NCI-H2171 (cell line): ENCODE results near the gene INPP4A.

Experiments
- DNase-seq: peaks from one replicate; lab custom pipeline; 2025; lab: John Stamatoyannopoulos, UW

The INPP4A gene

DNA sequence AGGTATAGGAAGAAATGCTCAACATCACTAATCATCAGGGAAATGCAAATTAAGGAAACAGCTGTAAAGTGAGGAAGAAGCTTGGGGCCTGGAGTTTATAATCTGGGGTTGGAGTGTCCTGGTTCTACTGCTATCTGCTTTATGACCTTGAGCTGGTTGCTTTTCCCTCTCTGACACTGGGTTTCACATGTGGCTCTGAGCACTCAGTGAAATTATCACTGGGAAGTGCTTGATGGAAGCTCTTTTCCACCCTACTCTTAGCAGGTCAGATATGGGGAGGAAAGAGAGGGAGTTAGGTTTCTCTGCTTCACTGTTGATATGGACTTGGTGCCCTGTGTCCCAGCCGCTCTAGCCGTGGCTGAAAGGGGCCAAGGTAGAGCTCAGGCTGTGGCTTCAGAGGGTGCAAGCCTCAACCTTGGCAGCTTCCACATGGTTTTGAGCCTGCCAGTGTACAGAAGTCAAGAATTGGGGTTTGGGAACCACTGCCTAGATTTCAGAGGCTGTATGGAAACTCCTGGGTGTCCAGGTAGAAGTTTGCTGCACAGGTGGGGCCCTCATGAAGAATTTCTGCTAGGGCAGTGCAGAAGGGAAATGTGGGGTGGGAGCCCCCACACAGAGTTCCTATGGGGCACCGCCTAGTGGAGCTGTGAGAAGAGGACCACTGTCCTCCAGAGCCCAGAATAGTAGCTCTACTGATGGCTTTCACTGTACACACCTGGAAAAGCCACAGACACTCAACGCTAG is 52.3 kb downstream of the INPP4A start:
- no peak for DNase-seq

DNA sequence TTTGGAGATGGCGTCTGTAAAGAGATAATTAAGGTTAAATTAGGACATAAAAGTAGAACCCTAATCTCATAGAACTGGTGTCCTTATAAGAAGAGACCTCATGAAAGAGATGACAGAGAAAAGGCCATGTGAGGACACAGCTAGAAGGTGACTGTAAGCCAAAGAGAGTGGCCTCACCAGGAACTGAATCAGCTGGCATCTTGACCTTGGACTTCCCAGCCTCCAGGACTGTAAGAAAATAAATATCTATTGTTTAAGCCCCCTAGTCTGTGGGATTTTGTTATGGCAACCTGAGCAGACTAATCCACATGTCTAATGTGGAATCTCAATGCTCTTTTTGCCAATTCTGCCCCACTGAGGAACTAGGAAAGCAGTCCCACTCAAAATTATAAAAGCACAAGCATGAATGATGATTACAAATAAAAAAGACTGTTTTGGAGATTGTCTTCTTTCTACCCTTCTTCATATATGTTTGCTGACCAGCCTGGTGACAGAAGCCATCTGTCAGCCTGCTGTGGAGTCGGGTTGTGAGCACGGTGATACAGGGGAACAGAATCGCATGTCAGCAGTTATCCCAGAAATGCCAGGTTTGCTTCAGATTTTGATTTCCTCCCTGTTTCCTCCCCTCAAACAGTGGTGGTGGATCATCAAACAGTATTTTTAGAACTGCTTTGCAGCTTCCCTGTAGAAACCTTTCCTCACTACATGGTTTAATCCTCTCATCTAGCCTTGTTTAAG is 54.2 kb downstream of the INPP4A start:
- no peak for DNase-seq

- DNase-seq: no peak
Observed at GRCh38 chr2:98500561-98500960, 55.9 kb downstream of the INPP4A start.

DNA sequence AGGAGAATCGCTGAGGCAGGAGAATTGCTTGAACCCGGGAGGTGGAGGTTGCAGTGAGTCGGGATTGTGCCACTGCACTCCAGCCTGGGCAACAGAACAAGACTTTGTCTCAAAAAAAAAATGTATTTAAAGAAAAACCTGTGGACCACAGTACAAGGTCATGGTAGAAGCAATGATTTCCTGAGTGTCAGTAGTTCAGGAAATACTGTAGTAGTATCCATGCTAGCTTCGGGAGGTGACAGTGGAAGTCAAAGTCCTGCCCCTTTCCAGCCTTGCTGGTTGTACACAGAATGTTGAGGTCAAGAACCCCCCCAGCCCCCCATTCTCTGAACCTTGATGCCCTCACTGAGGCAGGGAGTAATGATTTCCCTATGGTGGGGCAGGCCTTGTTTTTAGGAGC is 56.6 kb downstream of the INPP4A start:
- DNase-seq: no peak

DNA sequence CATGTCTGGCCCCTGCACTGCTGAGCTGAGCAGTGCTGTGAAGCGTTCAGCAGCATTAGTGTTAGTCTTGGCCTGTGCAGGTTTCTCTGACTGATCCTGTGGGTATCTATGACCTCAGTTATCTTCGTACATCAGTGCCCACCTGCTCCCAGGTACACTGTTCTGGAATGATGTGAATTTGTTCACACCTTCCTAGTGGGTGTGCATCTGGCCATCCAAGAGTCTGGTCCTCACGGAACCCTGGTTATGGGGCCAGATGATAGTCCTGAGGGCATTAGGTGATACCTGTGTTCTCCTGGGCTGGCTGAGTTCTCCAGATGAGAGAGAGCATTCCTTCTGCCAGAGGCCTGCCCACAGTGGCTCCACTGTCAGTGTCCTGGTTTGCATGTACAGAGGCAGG is 57.2 kb downstream of the INPP4A start:
- DNase-seq: no peak

GRCh38 chr2:98502556-98503335 is 58.1 kb downstream of the INPP4A start:
- no peak for DNase-seq

DNA sequence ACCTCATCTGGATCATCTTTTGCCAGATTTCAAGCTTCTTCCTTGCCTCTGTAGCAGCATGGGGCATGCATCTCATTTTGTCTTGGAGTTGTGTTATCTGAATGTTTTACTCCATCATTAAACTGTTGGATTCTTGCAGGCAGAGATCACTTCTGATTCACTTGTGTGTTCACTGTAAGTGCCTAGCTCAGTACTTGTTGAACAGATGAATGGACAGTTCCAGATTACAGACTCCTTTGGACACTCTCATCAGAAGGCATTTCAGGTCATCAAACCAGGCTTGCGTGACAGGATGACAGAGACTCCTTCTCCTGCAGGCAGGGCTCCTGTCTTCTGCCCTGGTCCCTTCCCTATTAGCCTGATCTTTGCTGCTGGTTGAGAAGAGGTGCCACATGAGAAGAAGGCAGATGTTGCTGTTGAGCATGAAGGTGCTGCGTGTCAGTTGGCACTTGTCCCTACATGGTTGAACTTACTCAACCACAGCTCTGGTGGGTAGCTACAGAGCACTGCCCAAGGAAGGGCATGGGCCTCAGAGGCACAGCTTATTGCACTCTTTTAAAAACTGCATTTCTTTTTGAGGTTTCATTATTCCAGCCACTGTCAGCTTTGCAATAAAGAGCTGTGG is 58.9 kb downstream of the INPP4A start:
- no peak for DNase-seq

DNA sequence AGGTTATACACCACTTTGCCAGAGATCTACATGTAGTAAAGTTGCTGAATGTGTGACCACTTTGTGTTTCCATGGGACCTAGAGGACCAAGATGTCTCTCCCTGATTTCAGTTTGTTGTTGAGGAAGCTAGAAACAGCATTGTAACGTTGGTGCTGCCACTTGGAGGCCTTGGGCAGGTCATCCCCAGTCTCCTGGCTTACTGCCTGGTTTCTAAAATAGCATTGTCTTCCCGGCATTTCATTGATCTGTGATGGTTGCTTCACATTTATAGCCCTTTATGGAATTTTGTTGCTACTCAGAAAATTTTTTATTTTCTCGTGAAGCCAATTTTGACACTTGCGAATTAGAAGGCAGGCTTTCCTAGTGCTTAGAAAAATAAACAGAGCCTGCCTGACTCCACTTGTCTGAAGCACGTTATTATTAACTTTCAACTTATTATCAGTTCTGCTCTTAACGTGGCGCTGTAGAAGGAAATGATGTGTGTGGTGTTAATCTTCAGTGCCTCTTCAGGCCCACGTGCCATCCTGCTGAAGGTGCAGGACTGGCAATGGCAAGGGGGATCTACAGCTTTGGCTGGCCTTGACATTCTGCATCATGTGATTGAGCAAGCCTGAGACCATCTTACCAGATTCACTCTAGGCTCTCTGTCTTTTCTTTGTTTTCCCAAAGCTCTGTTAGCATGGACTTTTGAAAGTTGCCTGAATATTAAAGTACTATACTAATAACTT is 59.9 kb downstream of the INPP4A start:
- DNase-seq: no peak

DNA sequence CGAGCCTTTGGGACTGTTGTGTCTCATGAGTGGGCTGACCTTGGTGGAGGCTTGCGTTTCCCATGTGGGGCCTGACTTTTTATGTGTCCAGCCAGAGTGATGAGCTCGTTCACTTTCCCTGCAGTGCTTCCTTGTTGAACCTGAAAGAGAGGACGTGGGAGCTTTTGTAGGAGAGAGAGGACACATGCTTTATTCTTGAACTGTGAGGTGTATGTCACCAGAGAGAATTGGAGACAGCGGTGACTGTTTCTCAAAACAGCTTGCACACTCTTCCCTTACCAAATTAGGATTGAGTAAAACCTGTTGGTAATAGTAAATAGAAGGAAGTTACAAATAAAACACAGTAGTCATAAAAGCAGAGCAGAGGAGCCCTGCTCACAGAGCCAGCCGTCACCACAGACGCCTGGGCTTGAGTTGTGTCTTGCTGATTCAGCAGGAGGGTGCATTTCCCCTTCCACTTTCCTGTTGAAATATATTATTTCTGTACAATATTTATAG is 60.7 kb downstream of the INPP4A start:
- DNase-seq: no peak

DNA sequence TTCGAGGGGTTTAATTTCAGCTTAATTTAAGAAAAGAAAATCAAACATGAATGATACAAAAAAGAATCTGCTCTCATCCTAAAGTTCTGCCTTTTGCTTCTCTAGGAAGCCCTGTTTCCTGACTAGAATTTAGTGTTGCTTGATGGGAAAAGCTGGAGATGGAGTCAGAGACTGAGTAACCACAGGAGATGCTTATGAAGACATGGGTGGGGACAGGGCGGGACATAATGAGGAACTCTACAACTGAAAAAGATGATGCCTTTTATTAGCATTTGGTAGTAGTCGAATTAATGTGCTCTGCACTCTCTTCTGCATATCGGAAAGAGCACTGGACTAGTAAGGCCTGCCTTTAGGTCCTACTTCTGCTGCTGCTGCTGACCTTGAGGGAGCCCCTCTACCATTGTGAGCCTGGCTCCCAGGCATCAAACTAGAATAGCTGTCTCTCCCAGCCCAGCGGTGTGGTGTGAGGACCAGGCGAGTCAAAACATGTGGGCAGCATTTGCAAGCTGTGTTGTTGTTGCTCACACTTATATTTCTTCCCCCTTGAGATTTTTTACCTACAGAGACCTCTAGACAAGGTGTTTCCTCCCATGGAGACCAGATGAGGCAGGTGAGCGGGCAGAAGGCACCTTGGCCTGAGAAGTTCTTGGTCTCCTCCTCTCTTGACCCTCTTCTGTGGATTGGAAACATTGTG is 61.5 kb downstream of the INPP4A start:
- DNase-seq: no peak

DNA sequence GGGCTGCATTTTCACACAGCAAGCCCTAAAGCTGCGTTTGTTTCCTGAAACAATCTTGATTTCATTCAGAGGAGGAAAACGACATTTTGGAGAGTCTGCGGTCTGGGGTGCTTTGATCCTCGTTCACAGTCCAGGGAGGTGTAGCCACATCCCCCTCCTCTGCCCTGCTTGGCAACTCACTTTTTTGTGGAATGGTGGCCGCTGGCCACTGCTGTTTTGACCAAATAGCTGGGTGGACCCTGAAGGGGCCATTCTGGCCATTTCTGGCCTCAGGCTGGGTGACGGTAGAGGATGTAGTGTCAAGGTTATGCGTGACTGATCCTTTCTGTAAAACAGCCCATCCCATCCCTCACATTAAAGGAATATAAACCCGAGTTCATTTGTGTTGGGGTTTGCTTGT is 62.2 kb downstream of the INPP4A start:
- no peak for DNase-seq

- DNase-seq: no peak
Observed at GRCh38 chr2:98507461-98507860, 62.8 kb downstream of the INPP4A start.

GRCh38 chr2:98507891-98508708 is 63.4 kb downstream of the INPP4A start:
- DNase-seq: no peak

GRCh38 chr2:98508709-98509066 is 64.0 kb downstream of the INPP4A start:
- DNase-seq: no peak

GRCh38 chr2:98509542-98510321 is 65.1 kb downstream of the INPP4A start:
- no peak for DNase-seq

DNA sequence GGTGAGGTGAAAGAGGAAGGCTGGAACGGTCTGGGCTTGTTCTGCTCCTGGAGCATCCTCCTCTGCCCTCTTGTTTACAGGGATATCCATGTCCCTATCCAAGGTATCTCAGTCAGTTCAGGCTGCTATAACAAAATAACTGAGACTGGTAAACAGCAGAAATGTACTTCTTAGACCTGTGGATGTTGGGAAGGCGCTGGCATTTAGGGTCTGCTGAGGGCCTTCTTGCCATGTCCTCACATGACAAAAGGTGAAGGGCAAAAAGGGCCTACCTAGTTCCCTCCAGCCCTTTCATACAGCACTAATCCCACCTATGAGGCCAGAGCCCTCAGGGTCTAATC is 65.6 kb downstream of the INPP4A start:
- DNase-seq: no peak

DNA sequence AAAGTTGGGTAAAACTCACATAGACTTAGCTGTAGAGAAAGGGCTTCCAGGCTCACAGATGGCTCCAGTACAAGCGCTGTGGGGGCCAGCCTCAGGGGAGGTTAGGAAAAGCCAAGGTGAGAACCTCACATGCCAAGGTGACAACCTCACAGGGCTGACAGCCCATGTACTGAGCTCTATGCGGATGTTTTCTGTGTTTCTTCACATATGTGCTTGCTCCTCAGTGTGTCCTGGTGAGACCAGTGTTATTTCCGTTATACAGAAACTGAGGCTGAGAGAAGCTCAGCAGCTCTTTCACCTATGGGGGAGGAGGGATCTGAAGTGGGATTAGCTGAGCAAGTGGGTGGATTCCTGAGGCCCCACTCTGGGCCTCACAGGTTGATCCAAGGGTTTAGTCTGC is 67.3 kb downstream of the INPP4A start:
- DNase-seq: no peak

GRCh38 chr2:98512699-98513098 is 68.0 kb downstream of the INPP4A start:
- DNase-seq: no peak

DNA sequence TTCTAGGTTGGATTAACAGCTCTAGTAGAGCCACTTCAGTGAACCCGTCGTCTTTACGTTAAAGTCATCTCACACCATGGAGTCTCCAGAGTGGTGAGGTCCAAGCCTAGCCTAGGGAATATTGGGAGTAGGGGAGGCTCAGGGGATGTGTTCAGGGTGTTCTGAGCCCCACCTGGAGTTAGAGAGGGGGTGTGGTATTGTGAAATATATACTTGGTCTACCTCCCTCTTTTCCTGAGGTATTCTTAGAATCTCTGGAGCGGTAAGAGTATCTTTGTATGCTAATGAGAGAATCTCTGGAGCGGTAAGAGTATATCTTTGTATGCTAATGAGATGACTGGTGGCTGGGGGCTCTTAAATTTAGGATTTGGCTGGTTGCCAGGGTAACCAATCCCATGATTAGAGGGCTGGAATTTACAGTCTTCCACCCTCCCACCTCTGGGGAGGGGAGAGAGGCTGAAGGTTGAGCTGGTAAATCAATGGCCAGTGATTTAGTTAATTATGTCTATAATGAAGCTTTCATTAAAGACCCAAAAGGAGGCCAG is 69.5 kb downstream of the INPP4A start:
- DNase-seq: no peak
